ENCODE measurements around the gene LTBP3. TPM values are rescaled to one million over a fixed set of nuclear protein-coding genes. Genes with fewer than 3 reads are reported as not detected.

The LTBP3 gene
- total and polyA plus RNA-seq, 3 experiments from 2014 or later, result 17.9 to 35.4 (median 33.2) TPM

- Histone ChIP-seq H3K36me3 (ENCODE audit: insufficient read depth, low read length) (no peaks in the 10 kb centered on the region), H3K4me3 (ENCODE audit: low read length) (peak overlapping the region; percentile 87), H3K4me1 (ENCODE audit: insufficient read depth, low read length) (peaks cover 64% of the 10 kb centered on the region), H3K27ac (ENCODE audit: low read depth, low read length) (peak overlapping the region; percentile 76), H3K9me3 (ENCODE audit: low read length) (no peaks in the 10 kb centered on the region), H3K27me3 (ENCODE audit: insufficient read depth, low read length, poor library complexity, severe bottlenecking) (no peaks in the 10 kb centered on the region)
- peak; percentile 80 to 91 (median 85) for DNase-seq
- POLR2A ChIA-PET, result interaction anchor here (1.0 to 2.3 kb wide), 3 partner anchors 16 to 41 kb away, joined by 3 to 9 read pairs (median 7); partner anchors contain the start of genes LTBP3 and PCNX3
- Mint-ChIP-seq H3K4me3 (peak overlapping the region; percentile 91 to 99 (median 96)), H3K4me1 (peaks cover 60 to 80% (median 67%) of the 10 kb centered on the region in 3 donors), H3K9me3 (peaks cover 0 to 2% (median 0%) of the 10 kb centered on the region in 5 donors), H3K27ac (peak overlapping the region; percentile 95 to 100 (median 98)), H3K27me3 (peaks cover 0 to 1% of the 10 kb centered on the region in 2 donors), H3K36me3 (peaks cover 0 to 40% (median 6%) of the 10 kb centered on the region in 3 donors)
- CTCF ChIA-PET, result interaction anchor here (1.0 to 6.5 kb wide), 9 partner anchors 14 to 41 kb away, joined by 3 to 78 read pairs (median 35); partner anchors contain the start of gene PCNX3
Observed at GRCh38 chr11:65574109-65574810, 16.1 kb upstream of the LTBP3 start.

- H3K4me3 Mint-ChIP-seq, result peak overlapping the region; percentile 87 to 99 (median 94)
- Histone ChIP-seq H3K27ac (ENCODE audit: low read depth, low read length) (peak overlapping the region; percentile 62), H3K36me3 (ENCODE audit: insufficient read depth, low read length) (no peaks in the 10 kb centered on the region), H3K4me1 (ENCODE audit: insufficient read depth, low read length) (peaks cover 68% of the 10 kb centered on the region), H3K9me3 (ENCODE audit: low read length) (no peaks in the 10 kb centered on the region), H3K27me3 (ENCODE audit: insufficient read depth, low read length, poor library complexity, severe bottlenecking) (no peaks in the 10 kb centered on the region), H3K4me3 (ENCODE audit: low read length) (peak overlapping the region; percentile 72)
- DNase-seq, result no peak
- H3K36me3 Mint-ChIP-seq, result peaks cover 0 to 38% (median 6%) of the 10 kb centered on the region in 3 donors
- ChIA-PET POLR2A (interaction anchor here (0.9 to 4.3 kb wide), 5 partner anchors 14 to 41 kb away, joined by 3 to 34 read pairs (median 4); partner anchors contain the start of genes LTBP3, MAP3K11 and PCNX3), CTCF (interaction anchor here (1.1 to 5.5 kb wide), 8 partner anchors 9 to 37 kb away, joined by 3 to 78 read pairs (median 10); no protein-coding TSS in a partner anchor)
- H3K4me1 Mint-ChIP-seq, result peaks cover 64 to 85% (median 72%) of the 10 kb centered on the region in 3 donors
- peak overlapping the region; percentile 82 to 100 (median 94) for H3K27ac Mint-ChIP-seq
- peaks cover 0 to 1% of the 10 kb centered on the region in 2 donors for H3K27me3 Mint-ChIP-seq
- peaks cover 0 to 2% (median 0%) of the 10 kb centered on the region in 5 donors for H3K9me3 Mint-ChIP-seq
Observed at GRCh38 chr11:65573391-65574079, 15.4 kb upstream of the LTBP3 start.

- Mint-ChIP-seq H3K27me3 (peaks cover 0 to 1% of the 10 kb centered on the region in 2 donors), H3K36me3 (peaks cover 0 to 37% (median 2%) of the 10 kb centered on the region in 3 donors), H3K4me3 (peak within 1 kb of the TSS; percentile 91 to 99 (median 99)), H3K9me3 (peaks cover 0 to 2% (median 0%) of the 10 kb centered on the region in 5 donors), H3K27ac (peak within 1 kb of the TSS; percentile 96 to 100 (median 100)), H3K4me1 (peaks cover 59 to 82% (median 69%) of the 10 kb centered on the region in 3 donors)
- Histone ChIP-seq H3K4me1 (ENCODE audit: insufficient read depth, low read length) (peaks cover 68% of the 10 kb centered on the region), H3K4me3 (ENCODE audit: low read length) (peak within 1 kb of the TSS; percentile 72), H3K9me3 (ENCODE audit: low read length) (no peaks in the 10 kb centered on the region), H3K27ac (ENCODE audit: low read depth, low read length) (peak within 1 kb of the TSS; percentile 62), H3K27me3 (ENCODE audit: insufficient read depth, low read length, poor library complexity, severe bottlenecking) (no peaks in the 10 kb centered on the region), H3K36me3 (ENCODE audit: insufficient read depth, low read length) (no peaks in the 10 kb centered on the region)
- peak; percentile 81 to 93 (median 83) for DNase-seq
- CTCF ChIA-PET, result interaction anchor here (0.7 to 5.5 kb wide), 11 partner anchors 10 to 153 kb away, joined by 3 to 78 read pairs (median 5); no protein-coding TSS in a partner anchor
- POLR2A ChIA-PET, result interaction anchor here (0.6 to 4.3 kb wide), 15 partner anchors 14 to 1283 kb away, joined by 3 to 34 read pairs (median 3); partner anchors contain the start of genes MAP3K11, NEAT1, PCNX3 and SCYL1
Observed at GRCh38 chr11:65572356-65573051, 14.3 kb upstream of the LTBP3 start, which contains the start of gene FAM89B. Gene FAM89B, plus strand, starts transcription at chr11:65572538. Its CDS starts 132 bp downstream, at chr11:65572670.

- peak overlapping the region; percentile 59 for H3K4me3 ChIP-seq (ENCODE audit: low read length)
- H3K27ac ChIP-seq (ENCODE audit: low read depth, low read length), result peak overlapping the region; percentile 43
- H3K27ac Mint-ChIP-seq, result peak overlapping the region; percentile 96 to 100 (median 100)
- CTCF ChIA-PET, result interaction anchor here (0.7 to 5.5 kb wide), 10 partner anchors 16 to 153 kb away, joined by 3 to 78 read pairs (median 12); partner anchors contain the start of gene PCNX3
- H3K36me3 ChIP-seq (ENCODE audit: insufficient read depth, low read length), result no peaks in the 10 kb centered on the region
- peaks cover 0 to 1% of the 10 kb centered on the region in 2 donors for H3K27me3 Mint-ChIP-seq
- POLR2A ChIA-PET, result interaction anchor here (0.6 to 4.3 kb wide), 12 partner anchors 13 to 1284 kb away, joined by 3 to 34 read pairs (median 4); partner anchors contain the start of genes MAP3K11, NEAT1, PCNX3 and SIPA1
- no peak for DNase-seq
- H3K4me3 Mint-ChIP-seq, result peak overlapping the region; percentile 85 to 99 (median 99)
- peaks cover 59 to 80% (median 70%) of the 10 kb centered on the region in 3 donors for H3K4me1 Mint-ChIP-seq
- peaks cover 0 to 2% (median 0%) of the 10 kb centered on the region in 5 donors for H3K9me3 Mint-ChIP-seq
- H3K9me3 ChIP-seq (ENCODE audit: low read length), result no peaks in the 10 kb centered on the region
- peaks cover 68% of the 10 kb centered on the region for H3K4me1 ChIP-seq (ENCODE audit: insufficient read depth, low read length)
- H3K27me3 ChIP-seq (ENCODE audit: insufficient read depth, low read length, poor library complexity, severe bottlenecking), result no peaks in the 10 kb centered on the region
- peaks cover 0 to 37% (median 2%) of the 10 kb centered on the region in 3 donors for H3K36me3 Mint-ChIP-seq
Observed at GRCh38 chr11:65571940-65572339, 13.8 kb upstream of the LTBP3 start.

- no peaks in the 10 kb centered on the region for H3K27me3 ChIP-seq (ENCODE audit: insufficient read depth, low read length, poor library complexity, severe bottlenecking)
- H3K27me3 Mint-ChIP-seq, result peaks cover 0 to 1% of the 10 kb centered on the region in 2 donors
- H3K27ac Mint-ChIP-seq, result peak overlapping the region; percentile 96 to 100 (median 100)
Observed at GRCh38 chr11:65571420-65571819, 13.3 kb upstream of the LTBP3 start.

GRCh38 chr11:65569973-65570918 lies 12.1 kb upstream of the LTBP3 start, which contains the start of gene ZNRD2:
Gene ZNRD2, plus strand, starts transcription at chr11:65570477. Its CDS starts 15 bp downstream, at chr11:65570492.
- Mint-ChIP-seq H3K27ac (peak within 1 kb of the TSS; percentile 96 to 100 (median 100)), H3K4me1 (peaks cover 66 to 86% (median 83%) of the 10 kb centered on the region in 3 donors), H3K27me3 (peaks cover 0 to 1% of the 10 kb centered on the region in 2 donors), H3K36me3 (peaks cover 0 to 34% (median 2%) of the 10 kb centered on the region in 3 donors), H3K9me3 (no peaks in the 10 kb centered on the region), H3K4me3 (peak within 1 kb of the TSS; percentile 98 to 99 (median 99))
- Histone ChIP-seq H3K9me3 (ENCODE audit: low read length) (no peaks in the 10 kb centered on the region), H3K36me3 (ENCODE audit: insufficient read depth, low read length) (no peaks in the 10 kb centered on the region), H3K27me3 (ENCODE audit: insufficient read depth, low read length, poor library complexity, severe bottlenecking) (no peaks in the 10 kb centered on the region), H3K27ac (ENCODE audit: low read depth, low read length) (peak within 1 kb of the TSS; percentile 96), H3K4me1 (ENCODE audit: insufficient read depth, low read length) (peaks cover 76% of the 10 kb centered on the region), H3K4me3 (ENCODE audit: low read length) (peak within 1 kb of the TSS; percentile 95)
- DNase-seq, result peak; percentile 97 to 99 (median 98)
- POLR2A ChIA-PET, result interaction anchor here (0.6 to 4.3 kb wide), 15 partner anchors 9 to 290 kb away, joined by 3 to 34 read pairs (median 4); partner anchors contain the start of genes MALAT1, MAP3K11, MUS81 and PCNX3
- CTCF ChIA-PET, result interaction anchor here (1.0 to 5.5 kb wide), 9 partner anchors 10 to 290 kb away, joined by 3 to 78 read pairs (median 13); partner anchors contain the start of gene MUS81

More at GRCh38 chr11:65571420-65571819, 13.3 kb upstream of the LTBP3 start:
- DNase-seq, result no peak
- peaks cover 0 to 37% (median 2%) of the 10 kb centered on the region in 3 donors for H3K36me3 Mint-ChIP-seq
- Histone ChIP-seq H3K4me3 (ENCODE audit: low read length) (peak overlapping the region; percentile 59), H3K36me3 (ENCODE audit: insufficient read depth, low read length) (no peaks in the 10 kb centered on the region), H3K4me1 (ENCODE audit: insufficient read depth, low read length) (peaks cover 68% of the 10 kb centered on the region), H3K9me3 (ENCODE audit: low read length) (no peaks in the 10 kb centered on the region), H3K27ac (ENCODE audit: low read depth, low read length) (peak overlapping the region; percentile 96)
- peaks cover 0 to 2% (median 0%) of the 10 kb centered on the region in 5 donors for H3K9me3 Mint-ChIP-seq
- H3K4me3 Mint-ChIP-seq, result peak overlapping the region; percentile 85 to 99 (median 99)
- ChIA-PET CTCF (interaction anchor here (0.8 to 5.5 kb wide), 9 partner anchors 12 to 152 kb away, joined by 3 to 78 read pairs (median 13); partner anchors contain the start of gene PCNX3), POLR2A (interaction anchor here (1.1 to 4.3 kb wide), 5 partner anchors 25 to 146 kb away, joined by 4 to 34 read pairs (median 9); partner anchors contain the start of genes MAP3K11, PCNX3 and SIPA1)
- H3K4me1 Mint-ChIP-seq, result peaks cover 59 to 80% (median 76%) of the 10 kb centered on the region in 3 donors

Measured in CD8-positive, alpha-beta memory T cell (primary cell).